Measurements from ENCODE around the gene NOXA1.

NOXA1 gene

DNA sequence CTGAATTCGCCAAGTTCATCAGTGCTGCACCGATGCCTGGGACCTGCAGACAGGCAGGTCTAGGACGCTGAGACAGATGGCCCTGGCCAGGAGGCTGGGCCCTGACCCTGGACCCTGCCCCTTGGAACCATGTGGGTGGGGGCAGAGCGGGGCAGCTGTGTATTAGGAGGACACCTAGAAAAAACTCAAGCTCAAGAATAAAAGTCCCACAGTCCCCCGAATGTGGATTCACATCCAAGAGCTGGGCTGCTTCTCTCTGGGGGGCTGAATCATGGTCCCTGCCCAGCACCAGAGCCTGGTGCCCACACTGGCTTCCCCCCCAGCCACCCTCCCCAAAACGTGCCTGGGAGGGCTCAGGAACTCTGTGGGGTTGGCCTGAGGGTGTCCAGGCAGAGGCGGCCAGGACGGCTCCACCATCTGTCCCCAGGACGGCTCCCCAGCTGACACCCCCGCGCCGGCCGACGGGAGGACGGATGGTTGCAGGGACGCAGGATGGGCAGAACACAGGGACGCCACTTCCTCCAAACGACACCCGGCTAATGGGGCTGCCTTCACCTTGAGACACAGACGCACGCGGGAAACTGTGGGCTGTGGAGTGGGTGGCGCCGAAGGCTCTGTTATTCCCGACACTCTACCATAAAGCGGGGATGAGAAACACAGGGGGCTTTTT is 35.2 kb upstream of the NOXA1 start:
- DNase-seq (ENCODE audit: low read depth, low spot score) = no peak

DNA sequence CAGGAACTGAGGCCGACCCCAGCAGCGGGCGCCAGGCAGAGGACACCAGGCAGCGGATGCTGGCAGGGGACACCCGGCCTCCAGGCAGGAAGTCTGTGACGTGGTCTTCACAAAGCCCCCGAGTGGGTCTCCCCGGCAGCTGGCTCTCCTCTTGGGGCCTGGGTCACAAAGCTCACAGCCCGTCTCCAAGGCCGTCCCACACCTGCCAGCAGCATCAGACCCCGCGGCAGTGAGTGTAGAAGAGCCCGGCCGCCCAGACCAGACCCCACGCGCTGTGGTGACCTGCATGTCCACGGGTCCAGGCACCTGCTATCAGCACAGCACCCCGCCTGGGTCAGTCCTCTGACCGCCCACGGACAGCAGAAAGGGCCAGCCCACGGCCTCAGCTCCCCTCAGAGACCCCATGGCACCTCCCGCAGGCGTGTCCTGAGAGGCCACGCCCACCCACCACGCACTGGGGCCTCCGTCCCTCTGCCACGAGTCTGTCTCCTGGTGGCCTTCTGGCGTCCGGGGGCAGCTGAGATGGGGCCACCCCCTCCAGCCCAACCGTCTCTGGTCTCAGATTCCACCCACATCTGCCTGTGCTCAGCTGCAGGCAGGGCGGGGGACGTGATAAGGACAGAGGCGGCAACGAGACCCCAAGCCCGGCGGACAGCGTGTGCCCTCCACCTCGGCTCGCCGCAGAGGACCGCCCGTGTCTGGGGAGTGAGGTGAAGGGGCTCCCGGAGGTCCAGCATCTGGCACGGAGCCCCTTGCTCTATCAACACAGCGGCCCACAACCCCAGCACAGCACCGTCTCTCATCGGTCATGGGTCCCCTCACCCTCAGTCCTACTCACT is 34.4 kb upstream of the NOXA1 start:
- DNase-seq (ENCODE audit: low read depth, low spot score) = no peak

DNA sequence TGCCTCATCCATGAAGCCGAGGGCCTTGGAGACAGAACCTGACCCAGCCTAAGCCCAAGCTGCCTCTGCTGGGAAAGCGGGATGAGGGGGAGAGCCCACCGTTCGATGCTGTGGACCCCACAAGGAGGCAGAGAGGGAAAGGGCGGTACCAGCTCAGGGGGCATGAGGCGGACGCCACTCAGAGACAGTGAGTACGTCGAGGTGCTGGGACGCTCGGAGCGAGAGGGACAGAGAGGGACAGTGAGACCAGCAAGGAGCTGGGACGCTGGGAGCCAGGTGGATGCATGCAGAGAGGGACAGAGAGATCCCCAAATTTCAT is 33.8 kb upstream of the NOXA1 start:
- no peak for DNase-seq (ENCODE audit: low read depth, low spot score)

DNA sequence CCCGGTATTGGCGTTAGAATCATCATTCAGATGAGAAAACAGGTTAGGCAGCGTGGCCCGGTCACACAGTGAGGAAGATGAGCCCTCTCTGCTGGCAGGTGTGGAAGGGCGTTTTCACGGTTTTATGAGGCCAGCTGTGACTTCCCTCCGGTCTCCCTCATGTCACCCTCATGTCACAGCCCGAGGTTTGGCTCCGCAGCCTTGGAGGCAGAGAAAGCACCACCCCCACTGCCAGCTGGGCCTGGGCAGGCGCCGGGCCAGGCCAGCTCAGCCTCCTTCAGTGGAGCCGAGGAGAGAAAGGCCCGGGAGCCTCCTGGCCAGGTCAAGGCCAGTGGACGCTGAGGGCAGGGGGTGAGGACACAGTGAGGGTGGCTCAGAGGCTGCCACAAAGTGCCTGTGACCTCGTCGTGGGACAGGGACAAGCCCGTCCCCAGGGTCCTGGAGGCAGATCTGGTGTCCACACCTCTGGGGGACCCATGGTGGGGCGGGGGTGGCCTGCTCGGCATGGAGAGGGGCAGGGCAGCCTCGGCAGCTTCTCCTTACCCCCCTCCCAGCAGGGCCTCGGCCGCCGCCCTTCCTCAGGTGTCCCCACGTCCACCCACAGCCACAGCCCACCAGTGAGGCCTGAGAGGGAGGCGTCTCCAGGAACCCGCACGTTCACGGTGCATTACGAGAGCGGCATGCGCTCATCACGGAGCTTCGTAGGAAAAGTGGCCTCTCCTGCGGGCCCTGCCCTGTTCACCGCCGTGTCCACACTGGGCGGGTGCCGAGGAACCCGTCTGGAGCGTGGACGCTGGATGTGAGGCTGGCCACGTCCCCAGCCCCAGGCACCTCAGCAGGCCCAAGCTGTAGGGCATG is 32.4 kb upstream of the NOXA1 start:
- DNase-seq (ENCODE audit: low read depth, low spot score) = no peak

DNA sequence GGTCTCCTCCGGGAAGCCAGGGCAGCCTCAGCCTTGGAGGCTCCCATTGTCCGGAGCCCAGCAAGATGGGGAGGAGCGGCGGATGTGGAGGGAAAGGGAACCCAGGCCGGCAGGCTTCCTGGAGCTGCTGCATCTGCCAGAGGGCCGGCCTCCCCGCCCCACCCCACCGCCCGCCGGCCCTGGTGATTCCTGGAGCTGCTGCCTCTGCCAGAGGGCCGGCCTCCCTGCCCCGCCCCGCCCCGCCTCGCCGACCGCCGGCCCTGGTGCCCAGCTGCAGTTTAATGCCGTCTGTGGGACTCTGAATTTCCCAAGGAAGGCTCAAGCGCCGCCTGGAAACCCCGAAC is 31.8 kb upstream of the NOXA1 start:
- DNase-seq (ENCODE audit: low read depth, low spot score) = no peak

DNA sequence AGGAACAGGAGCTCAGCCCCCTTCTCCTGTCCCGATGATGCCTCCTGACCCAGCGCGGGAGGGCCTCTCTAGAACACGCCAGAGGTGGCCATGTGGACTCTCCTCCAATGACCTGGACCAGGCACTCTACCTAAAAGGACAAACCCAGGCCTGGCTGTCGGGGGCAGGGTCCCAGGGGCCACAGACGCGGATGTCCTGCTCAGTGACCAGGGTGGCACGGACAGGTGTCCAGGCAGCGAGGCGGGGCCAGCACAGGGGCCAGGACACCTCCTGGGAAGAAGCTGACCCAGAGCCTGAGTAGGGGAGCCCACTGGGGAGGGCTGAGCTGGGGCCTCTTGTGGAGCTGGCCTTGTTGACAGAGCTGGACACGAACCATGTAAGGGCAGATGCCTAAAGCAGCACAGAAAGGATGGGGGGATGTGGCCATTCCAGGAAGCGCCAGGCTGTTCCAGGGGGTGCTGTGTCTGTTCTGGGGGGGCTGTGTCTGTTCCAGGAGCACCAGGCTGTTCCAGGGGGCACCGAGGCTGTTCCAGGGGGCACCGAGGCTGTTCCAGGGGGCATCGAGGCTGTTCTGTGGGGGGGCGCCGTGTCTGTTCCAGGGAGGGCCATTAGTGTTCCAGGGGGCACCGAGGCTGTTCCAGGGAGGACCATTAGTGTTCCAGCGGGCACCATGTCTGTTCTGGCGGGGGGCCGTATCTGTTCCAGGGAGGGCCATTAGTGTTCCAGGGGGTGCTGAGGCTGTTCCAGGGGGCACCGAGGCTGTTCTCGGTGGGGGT is 30.8 kb upstream of the NOXA1 start:
- DNase-seq (ENCODE audit: low read depth, low spot score) = no peak

DNA sequence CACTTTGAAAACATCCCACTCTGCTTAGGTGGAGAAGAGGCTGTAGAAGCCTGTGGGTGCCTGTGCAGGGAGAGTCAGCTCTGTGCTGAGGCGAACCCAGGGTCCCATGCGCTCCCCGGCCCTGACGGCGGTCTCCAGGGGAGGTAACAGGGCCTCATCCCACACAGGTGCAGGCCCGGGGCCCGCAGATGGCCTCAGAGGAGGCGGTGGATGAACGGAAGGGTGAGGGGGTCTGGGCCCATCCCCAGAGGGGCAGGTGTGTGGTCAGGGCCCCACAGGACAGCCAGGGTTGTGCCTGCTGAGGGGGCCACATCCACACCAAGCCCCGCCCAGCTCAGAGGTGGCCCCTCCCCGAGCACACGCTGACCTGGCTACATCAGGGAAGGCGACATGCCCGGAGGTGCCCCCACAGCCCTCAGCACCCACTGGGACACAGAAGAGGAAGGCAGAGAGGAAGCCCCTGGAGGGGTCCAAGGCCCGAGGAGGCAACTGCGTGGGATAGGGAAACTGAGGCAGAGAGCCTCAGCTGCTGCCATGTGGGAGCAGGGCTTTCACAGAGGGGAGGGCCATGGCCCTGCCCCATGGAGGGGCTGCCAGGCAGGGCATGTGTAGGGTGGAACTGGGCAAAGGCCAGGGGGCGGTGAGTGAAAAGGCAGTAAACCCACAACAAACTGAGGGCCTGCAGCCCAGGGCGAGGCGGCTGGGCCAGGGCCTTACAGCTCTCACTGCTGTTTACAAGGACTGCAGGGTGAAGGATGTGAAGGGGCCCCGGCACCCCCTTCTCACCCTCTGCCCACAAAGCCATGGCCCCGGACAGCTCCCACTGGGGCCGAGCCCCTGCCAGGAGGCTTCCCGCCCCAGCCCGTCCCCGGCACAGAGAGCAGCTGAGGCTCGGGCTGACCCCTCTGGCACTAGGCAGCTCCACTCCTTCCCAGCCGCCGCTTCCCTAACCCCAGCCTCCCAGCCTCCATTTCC is 29.7 kb upstream of the NOXA1 start:
- DNase-seq (ENCODE audit: low read depth, low spot score) = no peak

DNA sequence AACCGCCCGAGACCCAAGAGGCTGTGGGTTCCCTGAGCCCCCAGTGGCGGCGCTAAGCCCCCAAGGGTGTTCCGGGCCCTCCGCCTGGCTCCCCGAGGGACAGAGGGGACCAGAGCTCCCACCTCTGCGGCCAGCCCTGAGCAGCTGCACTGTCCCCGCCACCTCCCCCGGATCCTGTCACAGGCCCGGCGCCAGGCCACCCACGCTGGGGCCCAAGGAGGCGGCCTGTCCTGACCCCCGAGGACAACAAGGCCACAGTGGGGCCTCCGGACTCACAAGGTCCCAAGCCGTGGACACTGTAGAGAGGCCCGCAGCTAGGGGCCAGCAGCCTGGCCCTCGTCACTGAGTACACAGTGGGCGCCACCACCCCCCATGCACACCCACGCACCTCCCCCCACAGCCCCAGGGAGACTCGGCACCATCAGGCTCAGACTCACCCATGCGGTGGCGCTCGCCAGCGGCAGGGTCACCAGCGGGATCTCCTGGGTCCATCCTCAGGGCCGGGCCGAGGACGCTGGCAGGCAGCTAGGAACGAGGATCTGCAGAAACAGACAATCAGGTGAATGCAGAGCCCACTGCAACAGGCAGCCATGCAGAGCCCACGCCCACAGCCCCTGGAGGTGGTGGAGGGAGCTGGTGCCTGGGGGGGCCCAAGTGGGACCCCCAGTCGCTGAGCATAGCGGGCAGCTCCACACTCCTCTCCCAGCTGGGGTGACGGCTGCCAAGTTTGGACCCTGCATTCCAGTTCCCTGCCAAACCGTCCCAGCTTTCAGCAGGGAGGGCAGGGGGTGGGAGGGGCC is 28.1 kb upstream of the NOXA1 start:
- DNase-seq (ENCODE audit: low read depth, low spot score) = no peak

DNA sequence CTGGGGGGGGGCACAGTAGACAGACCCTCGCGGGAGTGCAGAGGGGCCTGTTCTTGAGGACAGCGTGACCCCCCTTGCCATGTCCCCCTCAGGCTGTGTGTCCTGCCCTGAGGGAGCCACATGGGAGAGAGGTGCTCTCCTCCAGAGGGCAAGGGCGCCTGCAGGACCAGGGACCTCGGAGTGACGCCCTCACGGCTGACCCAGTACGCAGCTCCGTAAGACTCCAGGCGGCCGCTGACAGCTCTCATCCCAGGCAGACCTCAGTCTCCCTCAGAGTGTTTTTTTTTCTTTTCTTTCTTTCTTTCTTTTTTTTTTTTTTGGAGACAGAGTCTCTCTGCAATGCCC is 27.6 kb upstream of the NOXA1 start:
- DNase-seq (ENCODE audit: low read depth, low spot score) = no peak

DNA sequence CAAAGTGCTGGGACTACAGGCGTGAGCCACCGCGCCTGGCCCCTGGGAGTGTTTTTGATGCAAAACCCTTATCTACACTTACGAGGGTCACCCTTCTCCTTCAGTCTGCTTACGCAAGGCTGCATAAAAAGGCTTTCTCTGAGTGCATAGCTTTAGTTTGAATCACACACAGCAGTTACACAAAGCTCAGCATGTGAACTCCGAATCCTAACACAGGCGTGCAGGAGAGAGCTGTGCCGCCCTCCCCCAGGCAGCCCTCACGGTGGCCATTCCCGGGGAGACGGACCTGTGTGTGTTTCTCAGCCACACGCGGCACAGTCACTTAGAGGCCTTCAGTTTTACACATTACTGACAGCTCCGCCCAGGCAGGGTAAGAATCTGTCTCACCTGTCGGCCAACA is 27.0 kb upstream of the NOXA1 start:
- DNase-seq (ENCODE audit: low read depth, low spot score) = peak; percentile 35

DNA sequence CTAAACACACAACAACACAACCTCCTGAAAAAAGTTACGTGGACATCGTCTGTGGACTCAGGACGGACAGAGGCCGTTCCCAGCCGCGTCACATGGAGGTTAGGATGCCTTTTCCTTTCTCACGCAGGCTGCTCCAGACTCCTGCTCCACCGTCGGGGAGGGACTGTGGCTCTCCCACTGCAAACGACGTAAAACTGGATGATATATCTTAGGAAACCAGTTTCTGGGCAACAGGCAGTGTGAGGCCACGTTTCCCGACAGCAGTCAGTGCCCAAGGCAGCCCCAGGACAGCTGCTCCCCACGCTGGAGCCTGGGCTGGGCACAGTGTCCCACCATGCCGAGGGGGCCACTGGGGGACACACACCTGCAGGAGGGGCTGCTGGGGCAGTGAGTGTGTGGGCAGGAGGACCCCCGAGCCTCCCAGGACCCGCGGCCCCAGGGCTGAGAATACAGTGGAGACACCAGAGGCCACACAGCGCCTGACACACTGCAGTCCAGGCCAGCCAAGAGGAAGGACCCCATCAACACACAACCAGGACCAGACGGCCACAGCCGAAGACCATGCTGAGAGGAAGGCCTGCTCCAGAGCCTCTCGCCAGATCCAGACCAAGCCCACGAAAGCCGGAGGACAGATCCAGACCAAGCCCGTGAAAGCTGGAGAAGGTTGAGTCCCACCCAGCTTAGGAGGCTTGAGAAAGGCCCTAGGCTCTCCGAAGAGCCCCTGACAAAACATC is 26.4 kb upstream of the NOXA1 start:
- no peak for DNase-seq (ENCODE audit: low read depth, low spot score)

DNA sequence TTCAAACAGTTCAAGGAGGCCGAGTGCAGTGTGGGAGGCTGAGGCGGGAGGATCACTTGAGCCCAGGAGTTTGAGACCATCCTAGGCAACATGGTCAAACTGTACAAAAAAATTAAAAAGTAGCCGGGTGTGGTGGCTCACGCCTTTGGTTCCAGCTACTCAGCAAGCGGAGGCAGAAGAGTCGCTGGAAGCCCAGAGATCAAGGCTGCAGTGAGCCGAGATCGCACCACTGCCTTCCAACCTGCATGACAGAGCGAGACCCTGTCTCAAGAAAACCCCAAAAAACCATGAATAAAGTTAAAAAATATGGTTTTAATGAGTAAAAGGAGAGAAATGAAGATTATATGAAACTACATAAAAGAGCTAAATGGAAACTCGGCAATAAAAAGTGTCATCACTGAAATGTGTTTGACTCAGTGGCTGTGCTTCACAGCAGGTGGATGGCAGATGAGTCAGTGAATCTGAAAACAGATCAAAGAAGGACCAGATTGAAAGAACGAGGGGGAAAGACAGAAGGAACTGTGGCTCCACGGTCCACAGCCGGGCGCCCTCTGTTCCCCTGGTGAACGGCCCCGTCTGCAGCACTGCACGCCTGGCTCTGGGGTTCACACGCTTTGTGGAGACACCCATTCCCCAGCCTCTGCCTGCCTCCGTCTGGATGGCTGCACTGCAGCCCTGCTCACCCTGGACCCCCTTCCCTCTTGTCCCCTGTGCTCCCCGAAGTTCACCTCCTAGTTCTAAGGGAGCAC is 25.3 kb upstream of the NOXA1 start:
- DNase-seq (ENCODE audit: low read depth, low spot score) = no peak

DNA sequence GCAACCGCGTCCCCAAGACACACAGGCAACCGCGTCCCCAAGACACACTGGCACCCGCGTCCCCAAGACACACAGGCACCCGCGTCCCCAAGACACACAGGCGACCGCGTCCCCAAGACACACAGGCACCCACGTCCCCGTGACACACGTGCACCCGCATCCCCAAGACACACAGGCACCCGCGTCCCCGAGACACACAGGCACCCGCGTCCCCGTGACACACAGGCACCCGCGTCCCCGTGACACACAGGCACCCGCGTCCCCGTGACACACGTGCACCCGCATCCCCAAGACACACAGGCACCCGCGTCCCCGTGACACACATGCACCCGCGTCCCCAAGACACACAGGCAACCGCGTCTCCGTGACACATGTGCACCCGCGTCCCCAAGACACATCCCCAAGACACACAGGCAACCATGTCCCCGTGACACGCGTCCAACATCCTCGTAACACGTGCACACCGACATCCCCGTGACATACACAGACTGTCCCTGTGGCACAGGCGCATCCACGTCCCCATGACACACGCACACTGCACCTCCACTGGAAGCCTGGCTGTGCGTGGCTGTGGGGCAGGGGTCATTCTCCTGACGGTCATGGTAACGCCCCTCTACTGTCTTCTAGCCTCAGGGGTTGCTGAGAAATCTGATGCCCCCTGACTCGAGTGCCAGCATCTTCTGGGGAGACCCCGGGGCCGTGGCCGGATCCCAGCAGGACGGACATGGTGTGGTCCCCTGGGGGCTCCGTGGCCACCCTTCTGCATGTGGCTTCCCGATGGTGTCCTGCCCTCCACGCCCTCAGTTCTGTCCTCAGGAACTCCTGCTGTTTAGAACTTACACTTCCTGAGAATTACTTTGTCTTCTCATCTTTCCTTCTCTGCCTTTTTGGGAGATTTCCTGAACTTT is 24.4 kb upstream of the NOXA1 start:
- DNase-seq (ENCODE audit: low read depth, low spot score) = no peak

DNA sequence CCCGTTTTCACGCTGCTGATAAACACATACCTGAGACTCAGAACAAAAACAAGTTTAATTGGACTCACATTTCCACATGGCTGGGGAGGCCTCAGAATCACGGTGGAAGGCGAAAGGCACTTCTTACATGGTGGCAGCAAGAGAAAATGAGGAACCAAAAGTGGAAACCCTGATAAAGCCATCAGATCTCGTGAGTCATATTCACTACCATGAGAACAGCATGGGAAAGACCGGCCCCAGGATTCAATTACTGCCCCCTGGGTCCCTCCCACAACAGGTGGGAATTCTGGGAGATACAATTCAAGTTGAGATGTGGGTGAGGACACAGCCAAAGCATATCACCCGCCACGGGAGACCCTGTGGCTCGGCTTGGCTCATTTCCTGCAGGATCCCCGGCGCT is 20.4 kb upstream of the NOXA1 start:
- no peak for DNase-seq (ENCODE audit: low read depth, low spot score)

DNA sequence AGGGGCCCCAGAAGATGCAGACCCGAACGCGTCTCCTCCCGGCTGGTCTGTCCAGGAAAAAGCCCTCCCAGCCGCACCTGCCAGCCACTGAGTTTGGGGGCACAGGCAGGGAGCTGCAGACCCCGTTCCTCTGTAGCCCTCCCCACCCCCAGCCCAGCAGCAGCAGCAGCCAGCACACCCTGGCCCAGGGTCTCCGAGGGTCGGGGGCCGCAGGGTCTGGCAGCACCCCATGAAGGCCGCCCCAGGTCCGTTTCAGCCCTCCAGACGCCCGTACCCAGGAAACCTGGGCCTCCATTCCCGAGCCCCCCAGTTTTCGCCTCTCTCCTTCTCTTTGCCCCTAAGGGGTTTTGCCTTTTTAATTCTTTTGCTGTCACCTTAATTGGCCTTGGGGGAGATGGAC is 19.9 kb upstream of the NOXA1 start:
- no peak for DNase-seq (ENCODE audit: low read depth, low spot score)

DNA sequence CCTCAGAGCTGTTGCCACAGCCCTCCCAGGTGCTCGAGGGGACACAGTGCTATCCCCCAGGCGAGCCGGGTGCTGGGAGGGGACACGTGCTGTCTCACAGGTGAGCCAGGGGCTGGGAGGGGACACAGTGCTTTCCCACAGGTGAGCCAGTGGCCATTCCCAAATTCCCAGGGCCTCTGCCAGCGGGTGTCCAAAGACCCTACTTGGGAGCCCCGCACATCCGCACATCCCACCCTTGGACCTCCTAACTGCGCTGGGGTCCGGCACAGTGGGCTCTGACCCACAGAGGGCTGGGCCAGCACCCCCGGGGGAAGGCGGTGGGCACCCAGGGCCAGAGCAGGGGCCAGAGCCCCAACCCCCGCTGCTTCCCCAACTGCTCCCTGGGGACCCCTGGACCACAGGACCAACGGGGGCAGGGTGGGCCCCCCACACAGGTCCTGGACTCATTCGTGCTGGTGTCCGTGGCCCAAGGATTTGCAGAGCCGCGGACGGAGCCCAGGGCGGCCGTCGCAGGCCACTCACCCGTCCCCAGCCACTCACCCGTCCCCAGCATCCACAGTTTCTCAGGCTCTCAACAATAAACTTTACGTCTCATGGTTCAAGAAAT is 18.1 kb upstream of the NOXA1 start:
- DNase-seq (ENCODE audit: low read depth, low spot score) = no peak

DNA sequence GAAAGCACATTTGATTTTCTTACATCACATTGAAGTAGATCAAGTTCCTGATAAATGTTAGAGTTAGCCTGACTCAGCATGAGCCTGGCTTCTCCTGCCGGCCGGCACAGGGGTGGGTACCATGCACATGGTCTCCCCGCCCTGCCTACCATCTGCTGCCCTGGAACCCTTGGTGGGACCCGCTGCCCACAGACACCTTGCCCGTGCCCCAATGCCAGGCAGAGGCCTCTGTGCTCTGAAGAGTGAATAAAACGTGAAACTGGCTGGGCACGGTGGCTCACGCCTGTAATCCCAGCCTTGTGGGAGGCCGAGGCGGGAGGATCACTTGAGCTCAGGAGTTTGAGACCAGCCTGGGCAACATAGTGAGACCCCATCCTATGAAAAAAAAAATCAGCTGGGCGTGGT is 17.5 kb upstream of the NOXA1 start:
- no peak for DNase-seq (ENCODE audit: low read depth, low spot score)

Measured in ELF-1 (cell line).